GM21717 (cell line): ENCODE data around the gene TOX2.

ENCODE experiments used
- ATAC-seq: cut with Tn5 transposase; IDR thresholded peaks from one replicate; pipeline ENCODE4 v1.9.1; 2021; ENCODE audit warnings: mild to moderate bottlenecking, moderate library complexity; ENCODE audit not compliant: unreplicated experiment

TOX2 gene

DNA sequence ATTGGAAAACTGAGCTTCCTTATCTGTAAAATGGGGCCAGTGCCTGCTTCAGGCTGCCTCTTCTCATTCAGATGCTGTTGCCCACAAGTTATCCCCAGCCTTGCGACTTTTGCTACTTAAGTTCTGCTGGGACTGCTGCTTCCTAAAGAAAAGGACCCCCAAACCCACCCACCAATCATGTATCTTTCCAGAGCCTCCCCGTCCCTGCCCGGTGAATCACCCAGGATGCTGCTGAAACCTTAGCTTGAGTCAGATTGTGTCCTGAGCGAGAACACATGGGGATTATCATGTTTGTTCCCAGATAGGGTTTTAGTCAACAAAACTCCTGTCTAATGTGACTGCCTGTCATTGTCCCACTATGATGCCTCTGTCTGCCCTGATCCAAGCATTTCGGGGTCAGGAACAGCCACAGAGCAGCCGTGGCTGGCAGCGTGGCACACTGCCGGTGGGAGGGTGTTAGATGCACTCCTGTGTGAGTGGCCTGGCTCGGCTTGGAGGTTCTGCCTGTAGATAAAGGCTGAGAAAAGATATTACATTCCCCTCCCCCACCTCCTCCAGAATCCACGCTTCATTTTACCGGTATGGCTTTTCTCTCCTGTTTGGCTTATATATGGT is 79.9 kb downstream of the TOX2 start:
- ATAC-seq: no peak

DNA sequence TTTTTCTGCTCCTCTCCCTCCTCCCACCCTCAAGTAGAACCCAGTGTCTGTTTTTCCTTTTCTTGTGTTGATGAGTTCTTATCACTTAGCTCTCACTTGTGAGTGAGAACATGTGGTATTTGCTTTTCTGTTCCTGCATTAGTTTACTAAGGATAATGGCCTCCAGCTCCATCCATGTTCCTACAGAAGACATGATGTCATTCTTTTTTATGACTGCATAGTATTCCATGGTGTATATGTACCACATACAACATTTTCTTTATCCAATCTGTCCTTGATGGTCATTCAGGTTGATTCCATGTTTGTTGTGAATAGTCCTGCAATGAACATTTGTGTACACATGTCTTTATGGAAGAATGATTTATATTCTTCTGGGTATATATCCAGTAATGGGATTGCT is 81.0 kb downstream of the TOX2 start:
- no peak for ATAC-seq

DNA sequence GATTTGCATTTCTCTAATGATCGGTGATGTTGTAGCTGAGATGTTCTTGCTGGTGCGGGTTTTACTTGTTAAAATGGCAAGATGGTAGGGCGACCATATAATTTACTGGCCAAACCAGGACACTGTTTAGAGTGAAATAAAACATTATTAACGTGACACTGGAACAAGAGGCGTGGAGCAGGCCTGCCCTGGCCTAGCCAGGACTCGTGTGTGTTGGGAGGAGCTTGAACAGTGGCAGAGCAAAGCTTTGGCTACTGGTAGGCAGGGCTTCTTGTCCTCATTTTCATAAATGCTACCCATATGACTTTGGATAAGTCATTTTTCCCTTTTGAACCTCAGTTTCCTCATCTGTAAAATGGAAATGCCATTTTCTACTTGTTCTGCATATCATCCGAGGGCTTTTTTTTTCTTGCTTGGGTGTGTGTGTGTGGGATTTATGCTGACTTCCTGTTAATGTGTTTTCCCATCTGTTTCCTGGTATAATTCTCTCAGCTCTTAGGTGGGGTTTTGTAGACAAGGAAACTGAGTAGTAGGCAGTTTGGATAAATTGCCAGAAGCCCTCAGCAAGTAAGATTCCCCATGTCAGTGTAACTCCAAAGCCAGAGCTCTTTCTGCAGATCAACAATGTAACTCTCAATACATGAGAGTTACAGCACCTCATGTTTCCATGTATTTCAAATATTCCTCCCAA is 81.7 kb downstream of the TOX2 start:
- ATAC-seq: no peak

DNA sequence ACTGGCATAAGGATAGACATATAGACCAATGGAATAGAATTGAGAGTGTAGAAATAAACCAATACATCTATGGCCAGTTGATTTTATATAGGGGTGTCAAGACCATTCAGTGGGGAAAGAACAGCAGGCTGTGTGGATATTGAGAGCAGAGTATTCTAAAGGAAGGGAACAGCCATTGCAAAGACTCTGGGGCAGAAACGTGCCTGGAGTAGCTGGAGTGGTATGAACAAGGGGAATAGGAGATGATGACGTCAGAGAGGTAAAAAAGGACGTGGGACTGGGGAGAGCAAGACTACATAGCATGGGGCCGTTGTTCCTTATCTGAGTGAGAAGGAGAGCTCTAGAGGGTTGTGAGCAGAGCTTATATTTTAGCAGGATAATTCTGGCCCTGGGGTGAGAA is 85.2 kb downstream of the TOX2 start:
- ATAC-seq: no peak

DNA sequence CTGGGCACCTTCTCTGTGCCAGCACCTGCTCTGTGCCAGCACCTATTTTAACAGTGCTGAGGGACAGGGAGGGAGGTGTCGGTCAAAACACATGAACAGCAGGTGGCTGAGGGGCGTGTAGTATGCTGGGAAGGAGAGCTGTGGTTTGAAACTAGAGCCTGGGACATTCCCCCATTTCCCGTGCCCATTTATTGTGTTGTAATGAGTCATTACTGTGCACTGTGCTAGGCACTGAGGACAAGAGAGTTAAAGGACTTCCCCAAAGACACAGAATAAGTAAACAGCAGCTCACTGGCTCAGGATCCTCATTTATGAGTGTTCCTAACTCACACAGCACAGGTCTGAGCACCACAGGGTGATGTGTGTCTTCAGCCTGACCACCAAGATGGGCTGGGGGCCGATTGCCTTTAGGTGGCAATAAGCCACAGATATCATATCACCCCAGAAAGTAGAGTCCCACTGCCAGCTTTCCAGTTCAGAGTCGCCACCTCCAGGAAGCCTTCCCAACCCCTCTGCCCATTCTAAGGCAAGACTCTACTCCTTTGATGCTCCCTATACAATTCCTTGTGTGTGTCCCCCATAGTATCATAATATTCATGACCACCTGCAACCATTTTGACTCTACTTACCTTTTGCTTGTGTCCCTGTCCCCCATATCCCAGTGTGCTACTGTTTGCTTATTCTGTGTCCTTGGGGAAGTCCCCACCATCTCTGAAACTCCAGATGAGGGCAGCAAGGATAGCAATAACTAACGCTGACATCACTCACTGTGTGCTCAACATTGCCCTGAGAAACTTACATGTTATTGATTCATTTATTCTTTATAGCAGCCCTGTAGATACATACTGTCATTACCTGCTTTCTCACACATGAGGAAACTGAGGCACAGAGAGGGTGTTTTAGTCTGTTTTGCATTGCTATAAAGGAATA is 87.3 kb downstream of the TOX2 start:
- ATAC-seq: peak; percentile 79

DNA sequence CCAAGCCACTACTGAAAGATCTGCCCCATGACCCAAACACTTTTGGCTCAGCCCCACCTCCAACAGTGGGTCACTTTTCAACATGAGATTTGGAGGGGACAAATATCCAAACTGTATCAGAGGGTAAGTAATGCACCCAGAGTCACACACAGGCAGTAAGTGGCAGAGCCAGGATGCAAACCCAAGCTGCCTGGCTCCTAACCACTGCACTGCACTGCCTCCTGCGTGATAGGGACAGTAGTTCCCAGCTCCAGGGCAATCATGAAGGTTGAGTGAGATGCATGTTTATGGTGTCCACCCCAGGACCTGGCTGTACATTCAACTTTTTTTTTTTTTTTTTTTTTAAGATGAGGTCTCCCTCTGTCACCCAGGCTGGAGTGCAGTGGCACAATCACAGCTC is 88.2 kb downstream of the TOX2 start:
- no peak for ATAC-seq

DNA sequence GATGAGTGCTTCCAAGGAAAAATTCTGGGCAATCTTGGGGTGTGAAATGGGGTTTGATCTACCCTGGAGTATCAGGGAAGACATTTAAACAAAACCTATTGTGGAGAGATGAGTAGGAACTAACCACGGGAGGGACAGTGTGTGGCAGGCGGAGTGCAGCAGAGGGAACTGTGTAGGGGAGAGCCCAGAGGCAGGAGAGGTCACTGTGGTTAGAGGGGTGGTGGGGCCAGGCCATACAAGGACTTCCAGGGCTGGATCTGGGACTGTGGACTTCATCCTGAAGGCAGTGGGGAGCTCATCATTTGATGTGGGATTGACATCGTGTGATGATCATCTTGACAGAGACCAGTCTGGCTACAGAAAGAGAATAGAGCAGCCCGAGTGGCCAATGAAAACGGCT is 89.0 kb downstream of the TOX2 start:
- no peak for ATAC-seq

DNA sequence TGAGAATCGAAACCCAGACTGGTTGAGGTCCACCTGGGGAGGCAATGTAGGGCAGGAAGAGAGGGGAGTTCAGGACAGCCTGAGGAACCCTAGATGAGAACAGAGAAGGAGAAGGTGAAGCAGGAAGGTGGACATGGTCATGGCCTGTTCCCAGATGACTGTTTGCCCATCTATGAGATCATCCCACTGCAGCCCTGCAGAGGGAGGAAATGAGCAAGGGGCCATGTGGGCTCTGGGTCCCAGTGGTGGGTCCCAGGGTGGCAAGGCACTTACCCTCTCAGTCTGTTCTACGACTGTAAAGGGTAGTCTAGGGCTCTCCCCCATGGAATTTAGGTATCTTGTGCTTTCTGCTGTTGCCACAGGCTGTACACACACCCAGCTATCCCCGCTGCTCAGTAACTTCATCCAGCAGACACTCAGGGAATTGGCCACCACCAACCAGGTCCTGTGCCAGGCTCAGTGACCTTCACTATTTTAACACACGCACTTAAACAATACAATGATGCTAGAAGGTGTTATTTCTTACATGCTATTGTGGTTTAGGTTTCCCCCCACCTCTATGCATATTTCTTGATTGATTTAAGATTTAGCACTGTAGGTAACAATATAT is 89.8 kb downstream of the TOX2 start:
- no peak for ATAC-seq

DNA sequence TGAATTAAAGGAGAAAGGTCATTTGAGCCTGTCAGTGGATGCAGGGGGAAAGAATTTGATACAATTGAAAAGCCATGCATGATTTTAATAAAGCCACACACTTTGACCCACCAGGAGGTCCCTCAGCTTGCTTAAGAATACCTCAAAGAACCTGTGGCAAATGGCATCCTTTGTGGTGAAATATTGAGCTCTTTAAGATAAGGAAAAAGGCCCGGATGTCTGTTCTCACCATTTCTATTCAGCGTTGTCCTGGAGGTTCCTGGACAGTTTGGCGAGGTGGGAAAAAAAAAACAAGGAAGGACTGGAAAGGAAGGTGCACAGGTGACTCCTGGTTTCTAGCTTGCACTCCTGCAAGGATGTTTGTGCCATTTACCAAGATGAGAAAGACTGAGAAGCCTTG is 91.0 kb downstream of the TOX2 start:
- no peak for ATAC-seq

DNA sequence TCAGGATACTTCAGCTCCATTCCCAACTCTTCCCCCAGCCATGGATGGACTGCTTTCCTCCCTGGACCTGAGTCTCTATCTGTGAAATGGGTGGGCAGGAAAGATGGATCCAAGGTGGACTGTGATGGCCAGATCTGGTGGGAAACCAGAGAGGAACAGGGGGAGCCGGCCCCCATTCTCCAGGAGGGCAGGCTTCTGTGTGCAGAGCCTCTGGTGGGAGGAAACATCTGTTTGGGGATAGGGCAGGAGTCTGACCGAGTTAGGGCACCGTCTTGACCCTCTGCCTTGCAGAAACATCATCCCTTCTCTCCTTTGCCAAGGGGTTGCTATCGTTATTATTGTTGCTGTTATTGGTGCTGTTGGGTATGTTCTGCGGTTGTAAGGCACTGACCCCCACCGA is 91.5 kb downstream of the TOX2 start:
- ATAC-seq: no peak

DNA sequence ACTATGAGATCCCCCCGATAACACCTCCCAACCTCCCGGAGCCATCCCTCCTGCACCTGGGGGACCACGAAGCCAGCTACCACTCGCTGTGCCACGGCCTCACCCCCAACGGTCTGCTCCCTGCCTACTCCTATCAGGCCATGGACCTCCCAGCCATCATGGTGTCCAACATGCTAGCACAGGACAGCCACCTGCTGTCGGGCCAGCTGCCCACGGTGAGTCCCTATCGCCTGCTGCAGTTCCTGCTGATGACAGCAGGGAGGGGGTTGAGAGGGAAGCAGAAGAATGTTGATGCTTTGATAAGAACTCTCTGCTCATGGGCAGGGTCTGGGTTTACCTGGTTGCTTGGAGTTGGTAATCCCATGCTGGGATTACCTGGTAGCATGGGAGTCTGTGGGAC is 91.9 kb downstream of the TOX2 start:
- no peak for ATAC-seq

DNA sequence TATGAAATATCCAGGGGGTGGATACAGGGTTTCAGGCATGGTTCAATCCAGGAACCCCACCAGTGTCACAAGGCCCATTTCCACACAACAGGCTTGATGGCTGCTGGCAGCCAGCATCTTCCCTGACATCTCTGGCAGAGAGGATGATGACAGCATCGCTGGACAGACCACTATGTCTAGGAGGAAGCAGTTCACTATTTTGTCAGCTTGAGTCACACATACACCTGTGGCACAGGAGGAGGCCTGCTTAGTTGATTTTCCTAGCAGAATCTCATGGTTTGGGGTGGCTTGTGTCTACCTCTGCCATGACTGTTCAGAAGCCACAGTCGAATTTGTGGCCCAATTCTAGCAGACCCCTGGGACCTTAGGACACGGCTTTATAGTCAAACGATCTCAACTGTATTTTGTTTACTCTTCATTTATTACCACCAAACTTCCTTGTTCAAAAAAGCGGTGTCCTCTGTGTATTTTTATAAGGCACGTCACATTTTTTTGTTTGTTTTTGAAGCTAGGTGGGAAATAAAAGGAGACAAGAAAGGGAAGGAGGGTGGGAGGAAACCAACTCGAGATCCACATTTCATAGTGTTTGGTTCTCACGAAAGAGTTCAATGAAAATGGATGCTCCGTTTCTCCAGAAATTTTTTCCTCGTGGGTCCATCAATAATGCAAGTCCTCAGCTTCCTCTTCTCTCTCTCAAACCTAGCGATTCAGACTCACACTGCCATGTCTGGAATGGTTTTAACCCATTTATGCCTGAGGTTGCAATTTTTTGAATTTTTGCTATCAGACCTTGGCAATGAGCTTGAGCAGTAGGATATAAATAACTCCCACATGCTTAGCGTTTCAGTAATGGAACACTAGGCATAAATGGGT is 94.4 kb downstream of the TOX2 start:
- ATAC-seq: no peak

DNA sequence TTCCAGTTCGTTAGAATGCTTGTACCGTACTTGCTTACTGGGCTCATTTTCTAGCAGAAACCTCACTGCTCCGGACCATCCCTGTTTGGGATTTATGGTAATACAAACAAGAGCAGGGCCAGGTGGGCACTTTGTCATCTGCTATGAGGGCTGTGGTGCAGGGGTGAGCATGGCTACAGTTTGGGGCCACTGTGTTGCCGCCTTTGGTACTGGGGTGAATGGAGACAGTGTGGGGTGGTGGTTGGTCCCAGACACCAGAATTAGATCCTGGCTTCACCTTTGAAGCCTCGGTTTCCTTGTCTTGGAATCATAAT is 95.0 kb downstream of the TOX2 start:
- ATAC-seq: no peak

DNA sequence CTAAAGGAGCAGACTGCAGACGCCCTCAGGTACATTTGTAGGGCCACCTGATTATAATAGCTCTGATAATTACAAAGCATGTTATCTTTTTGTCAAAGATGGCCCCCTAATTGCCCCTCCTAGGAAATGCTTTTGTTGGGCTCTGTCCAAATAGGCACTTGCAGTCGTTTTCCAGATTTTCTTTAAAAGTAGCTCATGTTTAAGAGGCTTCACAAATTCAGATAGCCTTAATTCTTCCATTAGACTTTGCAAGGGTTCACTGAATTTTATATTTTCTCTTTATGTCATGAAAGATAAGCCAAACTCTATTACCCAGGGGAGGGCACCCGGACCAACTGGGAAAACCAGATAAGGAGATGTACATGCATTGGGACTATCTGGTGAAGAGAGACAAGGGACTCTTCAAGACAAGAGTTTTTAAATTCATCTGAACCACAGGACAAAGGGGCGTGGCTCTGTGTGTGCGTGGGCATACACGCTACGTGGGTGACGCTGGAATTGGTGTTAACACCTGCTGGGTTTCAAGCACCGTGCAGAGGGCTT is 95.6 kb downstream of the TOX2 start:
- ATAC-seq: no peak

DNA sequence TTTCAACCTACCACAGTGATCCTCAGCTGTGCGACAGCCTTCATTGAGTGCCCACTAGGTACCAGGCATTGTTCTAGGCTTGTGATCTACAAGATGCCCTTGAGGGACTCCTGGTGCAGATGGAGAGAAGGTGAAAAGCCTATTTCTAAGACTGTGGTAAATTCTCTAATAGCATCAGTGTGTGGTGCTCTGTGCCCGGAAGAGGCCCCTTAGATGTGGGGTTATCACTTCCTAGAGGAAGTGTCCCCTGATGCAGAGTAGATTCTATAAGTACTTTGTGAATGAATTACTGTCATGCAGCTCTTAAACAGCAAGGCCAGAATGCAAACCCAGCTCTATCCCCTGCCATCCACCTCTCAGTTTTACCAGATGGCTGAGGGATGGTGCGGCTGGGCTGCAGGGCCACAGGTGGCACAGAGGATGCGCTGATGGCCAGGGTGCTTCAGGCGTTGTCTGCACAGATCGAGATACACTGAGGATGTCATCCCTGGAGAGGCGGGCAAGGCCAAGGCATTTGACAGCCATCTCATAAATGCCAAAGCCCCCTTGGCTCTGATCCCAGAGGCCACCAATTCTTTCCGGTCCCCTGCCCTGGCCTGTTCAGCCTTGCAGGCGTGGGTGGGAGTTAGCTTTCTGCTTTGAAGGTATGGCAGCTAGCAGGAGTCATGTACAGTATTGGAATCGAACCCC is 96.7 kb downstream of the TOX2 start:
- ATAC-seq: no peak

DNA sequence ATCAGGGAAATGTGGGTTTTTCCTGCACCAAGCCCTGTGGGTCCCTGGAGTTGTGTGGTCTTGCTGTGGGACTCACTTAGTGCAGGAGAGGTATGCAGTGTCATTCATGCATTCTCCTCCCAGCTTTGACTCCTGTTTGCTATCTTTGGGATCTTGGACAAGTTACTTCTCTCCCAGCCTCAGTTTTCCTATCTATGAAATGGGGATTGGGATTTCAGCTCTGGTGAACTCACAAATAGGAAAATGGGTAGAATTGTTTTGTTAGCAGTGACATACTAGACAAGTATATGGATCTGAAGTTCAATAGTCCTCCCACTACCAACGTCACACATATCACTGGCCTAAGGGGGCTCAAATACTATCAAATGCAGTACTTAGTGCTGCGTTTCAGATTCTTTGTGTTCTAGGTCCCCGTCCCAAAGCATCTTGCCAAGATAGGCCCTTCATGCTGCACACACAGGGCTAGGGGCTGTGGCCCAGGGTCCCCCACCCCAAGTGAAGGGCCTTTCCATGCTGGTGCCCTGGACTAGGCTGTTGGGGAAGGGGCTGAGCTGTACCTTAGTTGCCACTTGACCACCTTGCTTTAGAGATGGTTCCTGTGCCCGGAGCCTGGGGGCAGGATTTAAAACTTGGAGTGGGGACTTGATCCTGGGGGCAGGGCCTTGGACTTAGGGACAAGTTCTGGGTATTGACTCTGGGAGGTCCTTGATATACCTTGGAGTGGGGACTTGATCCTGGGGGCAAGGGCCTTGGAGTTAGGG is 98.0 kb downstream of the TOX2 start:
- no peak for ATAC-seq

DNA sequence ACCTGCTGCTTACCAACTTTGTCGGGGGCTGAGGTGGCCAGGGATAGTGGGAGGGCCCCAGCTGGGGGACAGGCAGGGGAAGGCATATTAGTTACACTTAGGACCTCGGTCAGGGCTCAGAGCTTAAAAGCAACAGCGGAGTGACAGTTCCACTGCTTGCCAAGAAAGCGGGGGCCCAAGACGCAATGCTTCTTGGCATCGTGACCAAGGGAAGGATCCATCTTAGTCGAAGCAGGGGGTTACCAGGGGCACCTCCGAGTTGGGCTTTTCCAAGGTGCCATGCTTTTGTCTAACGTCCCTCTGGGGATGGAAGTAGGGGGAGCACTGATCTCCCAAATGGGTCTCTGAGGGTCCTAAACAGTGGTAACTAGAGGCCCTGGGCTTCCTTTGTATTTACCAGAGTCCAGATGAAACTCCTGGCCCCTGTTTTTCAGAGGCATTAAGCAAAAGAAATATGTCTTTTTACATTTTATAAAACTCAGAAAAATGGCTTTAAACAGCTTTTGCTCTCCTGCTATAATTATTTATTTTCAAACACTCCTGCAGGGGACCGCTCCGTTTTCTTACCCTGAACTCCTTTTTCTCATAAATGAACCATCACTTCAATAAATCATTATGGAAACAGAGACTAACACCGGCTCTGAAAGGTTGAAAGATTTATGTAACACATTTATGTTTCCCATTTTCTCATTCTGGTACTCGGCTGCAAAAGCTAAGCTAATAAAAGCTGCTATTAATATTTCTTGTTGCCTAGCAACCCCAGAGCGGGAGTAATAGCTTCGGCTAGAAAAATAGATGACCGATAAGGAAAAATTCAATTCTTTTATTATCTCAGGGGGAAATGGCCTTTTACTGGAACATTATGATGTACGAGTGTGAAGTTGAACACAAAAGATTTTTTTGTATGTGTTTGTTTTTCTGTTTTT is 100.4 kb downstream of the TOX2 start:
- no peak for ATAC-seq

DNA sequence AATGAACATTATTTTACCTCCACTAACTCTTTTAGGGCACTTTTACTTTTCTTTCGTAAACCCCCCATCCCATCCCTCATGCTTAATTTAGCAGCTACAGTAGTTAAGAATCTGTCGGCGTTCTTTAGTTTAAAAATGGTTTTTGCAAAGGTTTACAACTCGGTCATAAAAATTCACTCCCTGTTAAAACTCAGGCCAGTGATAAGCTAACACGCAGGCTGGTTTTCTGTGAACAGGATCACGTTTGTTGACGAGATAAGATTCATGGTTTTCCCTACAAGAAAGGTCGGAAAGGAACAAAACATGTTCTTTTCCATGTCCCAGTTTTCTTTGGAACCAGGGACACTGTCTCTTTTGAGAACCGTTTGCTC is 101.1 kb downstream of the TOX2 start:
- no peak for ATAC-seq
